ENCODE data around the gene MYO10. TPM values are rescaled to one million over a fixed set of nuclear protein-coding genes. Genes with fewer than 3 reads are reported as not detected.

Gene MYO10
- total RNA-seq, 1 experiment from 2014 or later: 71.9 TPM

DNA sequence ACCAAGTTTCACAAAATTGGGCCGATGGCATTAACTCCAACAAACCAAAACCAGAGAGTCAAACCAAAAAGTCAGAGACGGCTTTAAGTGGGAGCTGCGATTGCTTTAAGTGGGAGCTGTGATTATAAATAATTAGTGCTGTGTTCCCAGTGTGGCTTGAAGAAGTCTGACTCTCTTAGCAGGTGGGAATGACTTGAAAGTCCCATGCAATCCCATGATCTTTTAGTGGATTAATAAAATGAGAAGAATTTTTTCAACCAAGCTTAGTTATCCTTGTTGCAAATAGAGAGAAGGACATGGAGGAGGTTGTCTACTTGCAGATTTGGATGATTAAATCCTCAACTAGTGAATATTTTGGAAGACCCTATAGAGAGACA lies 68.5 kb downstream of the MYO10 start:
- CTCF ChIA-PET: no interaction called here
- Histone ChIP-seq H3K27me3 (ENCODE audit: control insufficient read depth, insufficient read depth, low read length) (no peaks in the 10 kb centered on the region), H3K4me3 (ENCODE audit: low read depth in 2 of 2, low read length in 2 of 2) (no peak overlapping the region), H3K4me1 (ENCODE audit: control insufficient read depth, insufficient read depth, low read length) (peaks cover 82% of the 10 kb centered on the region), H3K9me3 (ENCODE audit: control insufficient read depth, insufficient read depth, low read depth, low read length) (no peaks in the 10 kb centered on the region), H3K36me3 (ENCODE audit: control insufficient read depth, insufficient read depth, low read length) (no peaks in the 10 kb centered on the region), H3K27ac (ENCODE audit: low read length) (peak overlapping the region; percentile 91)
- TF ChIP-seq CTCF (IDR thresholded peaks at IDR 0.05) (no peak), POLR2AphosphoS5 (IDR thresholded peaks at IDR 0.05; ENCODE audit: low read depth, low read length) (no peak), SIN3A (IDR thresholded peaks at IDR 0.05; ENCODE audit: borderline replicate concordance, insufficient read depth, low read depth, low read length) (no peak), TCF7L2 (IDR thresholded peaks at IDR 0.05; ENCODE audit: low read depth, low read length) (no peak)
- TF ChIP-seq, protein P1, sequence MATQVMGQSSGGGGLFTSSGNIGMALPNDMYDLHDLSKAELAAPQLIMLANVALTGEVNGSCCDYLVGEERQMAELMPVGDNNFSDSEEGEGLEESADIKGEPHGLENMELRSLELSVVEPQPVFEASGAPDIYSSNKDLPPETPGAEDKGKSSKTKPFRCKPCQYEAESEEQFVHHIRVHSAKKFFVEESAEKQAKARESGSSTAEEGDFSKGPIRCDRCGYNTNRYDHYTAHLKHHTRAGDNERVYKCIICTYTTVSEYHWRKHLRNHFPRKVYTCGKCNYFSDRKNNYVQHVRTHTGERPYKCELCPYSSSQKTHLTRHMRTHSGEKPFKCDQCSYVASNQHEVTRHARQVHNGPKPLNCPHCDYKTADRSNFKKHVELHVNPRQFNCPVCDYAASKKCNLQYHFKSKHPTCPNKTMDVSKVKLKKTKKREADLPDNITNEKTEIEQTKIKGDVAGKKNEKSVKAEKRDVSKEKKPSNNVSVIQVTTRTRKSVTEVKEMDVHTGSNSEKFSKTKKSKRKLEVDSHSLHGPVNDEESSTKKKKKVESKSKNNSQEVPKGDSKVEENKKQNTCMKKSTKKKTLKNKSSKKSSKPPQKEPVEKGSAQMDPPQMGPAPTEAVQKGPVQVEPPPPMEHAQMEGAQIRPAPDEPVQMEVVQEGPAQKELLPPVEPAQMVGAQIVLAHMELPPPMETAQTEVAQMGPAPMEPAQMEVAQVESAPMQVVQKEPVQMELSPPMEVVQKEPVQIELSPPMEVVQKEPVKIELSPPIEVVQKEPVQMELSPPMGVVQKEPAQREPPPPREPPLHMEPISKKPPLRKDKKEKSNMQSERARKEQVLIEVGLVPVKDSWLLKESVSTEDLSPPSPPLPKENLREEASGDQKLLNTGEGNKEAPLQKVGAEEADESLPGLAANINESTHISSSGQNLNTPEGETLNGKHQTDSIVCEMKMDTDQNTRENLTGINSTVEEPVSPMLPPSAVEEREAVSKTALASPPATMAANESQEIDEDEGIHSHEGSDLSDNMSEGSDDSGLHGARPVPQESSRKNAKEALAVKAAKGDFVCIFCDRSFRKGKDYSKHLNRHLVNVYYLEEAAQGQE (IDR thresholded peaks at IDR 0.05; ENCODE audit: insufficient read depth in 1 of 2, low read depth in 2 of 2, low read length in 1 of 2): no peak
- ATAC-seq (no peak), DNase-seq (ENCODE audit: low read depth, low spot score) (no peak)
- no TSS peak for BruUV-seq (replicated peaks)
- intact Hi-C loops (cut with micrococcal nuclease; ENCODE audit: unreplicated experiment) (no loop called here), in situ Hi-C loops (cut with HindIII; ENCODE audit: low pct_unique_long_range_greater_than_20kb, low sequenced_read_pairs) (no loop called here)
- POLR2A ChIA-PET: no interaction called here

GRCh38 chr5:16866795-16867576 lies 69.1 kb downstream of the MYO10 start:
- CTCF ChIA-PET: interaction anchor here (0.6 kb wide), 1 partner anchor 8 kb away, joined by 3 read pairs; no protein-coding TSS in a partner anchor
- ATAC-seq: peak; percentile 88
- POLR2A ChIA-PET: interaction anchor here (0.7 kb wide), 1 partner anchor 13 kb away, joined by 16 read pairs; no protein-coding TSS in a partner anchor

More at GRCh38 chr5:16866795-16867576, 69.1 kb downstream of the MYO10 start:
- Histone ChIP-seq H3K4me3 (ENCODE audit: low read depth in 2 of 2, low read length in 2 of 2) (peak overlapping the region in 1 of 2 experiments; percentile 12; a peak in 2 of 4 replicates), H3K36me3 (ENCODE audit: control insufficient read depth, insufficient read depth, low read length) (no peaks in the 10 kb centered on the region), H3K27ac (ENCODE audit: low read length) (peak overlapping the region; percentile 91), H3K9me3 (ENCODE audit: control insufficient read depth, insufficient read depth, low read depth, low read length) (no peaks in the 10 kb centered on the region), H3K4me1 (ENCODE audit: control insufficient read depth, insufficient read depth, low read length) (peaks cover 85% of the 10 kb centered on the region), H3K27me3 (ENCODE audit: control insufficient read depth, insufficient read depth, low read length) (no peaks in the 10 kb centered on the region)
- DNase-seq (ENCODE audit: low read depth, low spot score): no peak
- no TSS peak for BruUV-seq (replicated peaks)
- intact Hi-C loops (cut with micrococcal nuclease; ENCODE audit: unreplicated experiment) (no loop called here), in situ Hi-C loops (cut with HindIII; ENCODE audit: low pct_unique_long_range_greater_than_20kb, low sequenced_read_pairs) (no loop called here)
- TF ChIP-seq CTCF (IDR thresholded peaks at IDR 0.05): no peak
- TF ChIP-seq TCF7L2 (IDR thresholded peaks at IDR 0.05; ENCODE audit: low read depth, low read length): peak; percentile 36

Data from Panc1 (cell line).